Measurements from ENCODE around the gene RFT1.

Gene RFT1

GRCh38 chr3:53130179-53131061 lies at the start of gene RFT1:
RFT1 (minus strand) TSS chr3:53130435; CDS start chr3:53130400, 35 bp downstream.
- DNase-seq, result peak; percentile 87

GRCh38 chr3:53179580-53179979 lies 49.3 kb upstream of the RFT1 start:
- DNase-seq, result no peak

DNA sequence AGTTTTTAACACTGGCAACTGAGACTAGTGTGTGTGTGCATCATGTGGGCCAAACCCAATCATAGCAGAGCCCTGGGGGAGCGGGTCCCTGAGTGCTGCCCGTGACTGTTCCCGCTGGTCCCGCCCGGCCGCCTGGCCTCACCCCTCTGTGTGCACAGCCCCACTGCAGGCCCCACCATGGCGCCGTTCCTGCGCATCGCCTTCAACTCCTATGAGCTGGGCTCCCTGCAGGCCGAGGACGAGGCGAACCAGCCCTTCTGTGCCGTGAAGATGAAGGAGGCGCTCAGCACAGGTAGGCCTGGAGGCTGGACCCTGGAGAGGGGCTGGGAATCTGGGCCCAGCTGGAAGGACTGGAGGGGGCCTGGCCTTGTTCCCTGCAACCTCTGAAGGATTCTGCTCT lies 48.0 kb upstream of the RFT1 start:
- DNase-seq, result no peak

DNA sequence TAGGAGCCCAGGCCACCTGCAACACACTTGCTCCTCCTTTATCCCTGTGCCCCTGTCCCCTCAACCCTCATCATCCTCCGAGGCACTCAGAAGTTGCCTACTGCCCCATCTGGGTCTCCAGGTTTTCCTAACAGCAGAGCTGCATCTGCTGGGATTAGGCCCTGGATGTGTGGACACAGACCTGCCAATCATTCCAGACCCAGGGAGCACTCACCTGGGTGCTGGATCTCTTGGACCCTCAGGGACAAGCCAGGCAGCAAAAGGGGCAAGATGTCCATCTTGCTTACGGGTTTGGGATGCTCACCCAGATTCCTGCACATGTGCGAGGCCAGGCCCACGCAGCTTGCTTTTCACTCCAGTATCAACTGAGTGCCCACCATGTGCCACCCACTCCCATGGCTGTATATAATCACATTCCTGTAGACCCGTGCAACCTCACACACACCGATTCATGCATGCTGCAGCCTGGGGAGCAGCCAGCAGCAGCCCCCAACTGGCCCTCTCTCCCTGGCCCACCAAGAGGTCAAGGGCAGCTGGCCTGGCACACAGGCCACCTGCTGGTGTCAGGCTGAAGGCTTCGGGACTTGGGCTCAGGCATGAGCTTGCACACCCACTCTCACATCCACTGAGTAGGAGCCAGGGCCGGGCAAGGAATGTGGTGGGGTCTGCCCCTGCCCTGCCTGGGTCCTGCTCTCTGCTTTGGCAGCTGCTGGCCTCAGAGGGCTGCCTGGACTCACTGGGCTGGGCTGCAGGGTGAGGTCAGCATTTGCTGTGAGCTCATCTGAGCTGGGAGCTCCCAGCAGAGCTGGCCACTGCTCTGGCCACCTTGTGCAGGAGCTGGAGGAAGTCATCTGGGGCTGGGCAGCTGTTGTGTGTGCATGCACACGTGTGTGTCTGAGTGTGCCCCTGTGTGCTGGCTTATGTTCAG lies 45.6 kb upstream of the RFT1 start:
- no peak for DNase-seq

DNA sequence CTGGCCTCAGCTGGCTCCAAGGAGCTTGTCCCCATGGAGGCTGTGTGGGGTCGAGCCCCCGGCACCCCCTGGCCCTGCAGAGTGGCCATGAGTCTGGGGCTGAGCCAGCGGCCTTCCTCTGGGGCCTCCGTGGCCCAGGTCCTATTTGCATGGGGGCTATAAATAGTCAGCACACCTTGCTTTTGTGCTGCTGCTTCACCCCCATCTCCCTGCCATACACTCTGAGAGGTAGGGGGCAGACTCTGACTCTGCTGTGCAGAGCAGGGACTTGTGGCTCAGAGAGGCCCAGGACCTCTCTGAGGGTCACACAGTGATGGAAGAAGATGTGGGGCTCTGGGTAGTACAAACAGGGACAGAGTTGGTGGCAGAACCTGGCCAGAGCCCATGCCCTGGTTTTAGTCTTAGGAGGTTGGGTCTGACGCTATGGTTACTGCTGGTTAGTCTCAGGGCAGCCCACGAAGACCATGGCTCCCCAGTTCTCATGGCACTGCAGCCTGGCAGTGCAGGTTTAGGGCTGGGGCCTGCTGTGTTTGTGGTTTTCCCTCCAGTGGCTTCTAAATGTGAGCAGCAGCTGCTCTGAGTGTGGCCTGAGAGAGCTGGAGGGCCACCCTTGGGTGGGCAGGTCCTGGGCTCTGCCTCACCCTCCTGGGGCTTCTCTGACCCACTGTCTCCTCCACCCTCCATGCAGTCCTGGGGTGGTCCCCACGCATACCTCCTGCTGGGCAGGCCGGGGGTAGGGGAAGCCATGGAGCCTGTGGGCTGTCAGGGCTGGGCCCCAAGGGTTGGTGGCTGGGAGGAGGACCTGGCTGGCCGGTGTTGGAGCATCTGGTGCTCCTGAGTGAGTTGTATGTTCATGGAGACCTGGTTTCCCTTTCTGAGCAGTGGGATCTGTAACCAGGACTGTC lies 44.4 kb upstream of the RFT1 start:
- no peak for DNase-seq

DNA sequence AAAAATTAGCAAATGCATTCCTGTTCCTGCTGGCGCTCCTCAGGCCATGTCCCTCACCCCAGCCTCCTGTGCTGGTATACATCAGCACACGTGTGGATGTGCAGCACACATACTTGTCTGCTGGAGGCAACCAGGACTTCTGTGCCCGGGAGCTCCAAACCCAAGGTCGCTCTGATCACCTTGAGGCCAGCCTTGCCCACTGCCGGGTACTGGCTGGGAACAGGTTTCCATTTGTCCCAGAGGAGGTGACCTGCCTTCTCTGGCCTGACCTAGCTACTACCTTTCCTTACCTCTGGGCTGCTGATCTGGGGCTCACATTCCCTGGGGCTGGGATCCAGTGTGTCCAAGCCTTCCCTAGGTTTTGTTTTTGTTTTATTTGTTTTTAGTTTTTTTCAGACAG lies 42.9 kb upstream of the RFT1 start:
- no peak for DNase-seq

GRCh38 chr3:53171827-53172505 lies 41.7 kb upstream of the RFT1 start:
- DNase-seq, result no peak

GRCh38 chr3:53171064-53171418 lies 40.8 kb upstream of the RFT1 start:
- DNase-seq, result no peak

DNA sequence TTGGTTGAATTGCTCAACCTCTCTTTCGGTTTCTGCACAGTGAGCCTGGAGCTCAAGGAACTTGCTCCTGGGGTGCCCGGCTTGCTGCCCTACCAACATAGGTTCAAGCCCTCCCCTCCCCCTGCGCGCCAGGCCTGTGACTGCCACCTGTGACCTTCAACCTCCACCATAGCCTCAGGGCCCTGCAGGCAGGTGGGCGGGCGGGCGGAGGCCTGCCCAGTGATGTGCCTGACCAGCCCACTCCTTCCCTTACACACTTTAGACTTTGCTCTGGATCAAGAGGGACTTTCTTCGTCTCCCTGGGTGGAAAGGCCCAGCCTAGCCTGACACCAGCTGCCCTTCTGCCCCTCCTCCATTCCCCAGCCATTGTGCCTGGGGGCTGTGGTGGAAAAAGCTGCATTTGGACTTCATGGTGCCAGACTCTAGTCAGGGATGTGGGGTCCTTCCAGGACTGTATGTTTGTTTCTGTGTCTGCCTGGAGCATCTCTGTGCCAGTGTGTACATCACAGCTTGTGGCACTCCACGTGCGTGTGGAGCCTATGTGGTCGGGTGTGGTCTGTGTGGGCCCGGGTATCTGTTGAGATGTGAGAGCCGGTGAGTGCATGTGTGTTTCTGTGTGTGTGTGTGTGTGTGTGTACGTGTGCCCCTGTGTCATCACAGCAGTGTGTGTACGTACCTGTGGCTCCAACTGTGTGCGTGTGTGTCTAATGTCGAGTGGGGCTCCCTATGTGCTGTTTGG lies 40.3 kb upstream of the RFT1 start:
- no peak for DNase-seq

DNA sequence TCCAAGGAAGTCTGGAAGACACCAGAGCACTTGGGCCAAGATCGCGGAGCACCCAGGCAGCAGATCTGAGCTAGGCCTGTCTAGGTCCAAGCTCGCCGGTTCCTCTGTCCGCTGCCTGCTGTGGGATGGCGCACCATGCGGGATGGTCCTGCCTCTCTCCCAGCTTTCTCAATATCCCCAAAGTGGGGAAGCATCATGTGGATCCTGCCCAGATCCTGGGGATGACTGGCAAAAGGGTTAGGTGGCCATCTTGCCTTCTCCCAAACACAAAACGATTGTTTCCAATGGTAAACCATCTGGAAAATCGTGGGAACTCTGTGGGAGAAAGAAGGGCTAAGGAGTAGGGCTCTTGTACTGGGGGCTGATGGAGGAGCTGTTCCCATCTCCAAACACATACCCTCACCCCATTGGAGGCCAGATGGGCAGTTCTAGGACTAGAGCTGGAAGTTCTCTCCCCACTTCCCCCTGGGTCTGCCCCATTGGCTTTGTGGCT lies 39.6 kb upstream of the RFT1 start:
- DNase-seq, result no peak

GRCh38 chr3:53169045-53169831 lies 39.0 kb upstream of the RFT1 start:
- DNase-seq, result no peak

DNA sequence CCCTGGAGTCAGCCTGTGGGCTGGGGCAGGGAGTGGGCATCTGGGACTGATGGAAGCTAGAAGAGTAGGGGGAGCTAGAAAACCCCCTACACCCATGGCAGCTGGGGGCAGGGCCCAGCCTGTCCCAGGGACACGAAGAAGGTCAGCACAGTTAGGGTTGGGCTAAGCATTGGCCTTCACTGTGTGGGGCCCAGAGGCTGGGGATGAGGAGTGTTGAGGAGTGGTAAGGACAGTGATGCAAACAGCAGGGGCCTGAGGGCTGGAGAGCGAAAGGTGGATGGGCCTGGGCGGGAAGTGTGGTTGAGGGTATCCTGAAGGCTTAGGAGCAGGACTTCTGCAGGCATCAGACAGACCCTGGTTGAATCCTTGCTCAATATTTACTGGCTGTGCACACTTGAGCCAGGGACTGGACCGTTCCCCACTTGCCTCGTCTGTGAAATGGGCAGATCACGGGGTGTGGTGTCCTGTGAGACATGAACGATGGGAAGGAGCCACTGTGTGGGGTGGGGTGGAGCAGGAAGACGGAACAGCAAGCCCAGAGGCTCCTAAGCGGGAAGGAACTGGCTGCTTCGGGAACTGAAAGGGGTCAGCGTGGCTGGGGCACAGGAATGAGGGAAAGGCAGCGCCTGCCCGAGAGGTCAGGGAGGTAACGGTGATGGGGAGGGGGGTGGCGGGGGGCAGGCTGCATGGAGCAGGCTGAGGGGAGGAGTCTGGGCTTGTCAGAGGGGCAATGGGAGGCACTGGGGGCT lies 38.1 kb upstream of the RFT1 start:
- DNase-seq, result no peak

DNA sequence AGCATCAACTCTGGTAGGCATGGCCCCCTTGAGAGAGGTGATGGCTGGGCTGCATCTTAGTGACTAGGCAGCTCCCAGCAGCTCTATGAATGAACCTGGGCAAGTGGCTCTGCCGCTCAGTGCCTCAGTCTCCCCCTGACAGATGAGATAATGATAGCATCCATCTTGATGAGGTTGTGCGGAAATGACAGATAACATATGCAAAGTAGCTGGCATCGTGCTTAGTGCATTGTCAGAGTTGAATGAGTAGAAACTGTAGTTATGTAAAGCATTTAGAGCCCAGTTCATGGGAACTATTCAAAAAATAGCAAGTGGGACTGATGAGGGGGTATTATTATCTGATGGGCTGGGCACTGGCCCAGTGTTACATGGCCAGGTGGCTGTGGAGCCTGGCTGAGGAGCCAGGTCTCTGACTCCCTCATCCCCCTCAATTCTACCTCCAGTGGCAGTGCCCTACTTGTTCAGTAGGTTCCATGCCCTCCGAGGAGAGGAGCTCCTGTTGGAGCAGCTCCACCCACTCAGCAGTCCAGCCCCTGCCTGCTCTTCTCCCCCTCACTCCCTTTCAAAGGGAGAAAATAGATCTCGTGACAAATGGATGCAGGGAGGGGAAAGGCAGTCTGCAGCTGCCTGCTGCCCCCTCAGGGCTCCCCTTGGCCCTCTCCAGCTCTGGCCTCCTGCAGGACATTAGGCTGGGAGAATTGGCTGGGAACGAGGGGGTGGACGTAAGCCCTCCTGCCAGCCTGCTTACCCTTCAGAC lies 37.4 kb upstream of the RFT1 start:
- DNase-seq, result no peak

- no peak for DNase-seq
Observed at GRCh38 chr3:53166781-53167291, 36.6 kb upstream of the RFT1 start.

GRCh38 chr3:53166206-53166605 lies 36.0 kb upstream of the RFT1 start:
- no peak for DNase-seq

GRCh38 chr3:53164911-53165310 lies 34.7 kb upstream of the RFT1 start:
- DNase-seq, result no peak

DNA sequence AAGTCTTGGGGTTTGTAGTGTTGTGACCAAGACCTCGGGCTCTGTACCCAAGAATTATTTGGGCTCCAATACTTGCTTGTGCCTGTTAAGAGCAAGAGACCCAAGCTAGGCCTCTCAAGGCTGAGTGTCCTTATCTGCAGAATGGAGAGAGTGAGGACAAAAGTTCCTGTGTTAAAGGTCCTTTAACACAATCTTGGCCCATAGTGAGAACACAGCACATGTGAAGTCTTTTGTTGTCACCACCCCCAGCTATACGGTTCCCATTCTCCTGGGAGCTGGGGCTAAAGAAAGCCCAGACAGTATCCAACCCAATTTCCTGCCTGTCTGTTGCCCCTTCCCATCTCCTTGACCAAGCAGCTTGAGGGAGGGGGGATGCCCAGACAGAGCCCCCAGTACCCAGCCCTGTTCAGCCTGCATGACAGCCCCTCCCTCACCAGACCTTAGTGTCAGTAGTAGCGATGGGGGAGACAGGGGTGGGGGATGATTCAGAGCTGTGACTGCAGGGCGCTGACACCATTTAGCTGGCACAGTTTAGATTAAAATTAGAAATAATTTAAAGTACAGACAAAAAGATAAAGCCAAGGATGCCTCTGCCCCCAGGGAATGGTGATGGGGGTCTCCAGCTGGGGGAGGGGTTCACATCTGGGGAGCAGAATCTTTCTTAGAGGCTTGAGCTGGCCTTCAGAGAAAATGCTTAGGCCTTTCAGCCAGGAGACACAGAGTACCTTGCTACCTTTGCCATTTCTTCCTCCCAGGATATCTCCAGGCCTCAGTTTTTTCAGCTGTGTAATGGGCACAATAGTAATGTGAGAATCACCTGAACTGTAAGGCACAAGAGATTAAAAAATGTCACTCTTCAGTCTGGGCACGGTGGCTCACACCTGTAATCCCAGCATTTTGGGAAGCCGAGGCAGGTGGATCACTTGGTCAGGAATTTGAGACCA lies 33.5 kb upstream of the RFT1 start:
- no peak for DNase-seq
